Neural cell (in vitro differentiated cells): ENCODE results near the gene TRPM3. TPM values are rescaled to one million over a fixed set of nuclear protein-coding genes. Genes with fewer than 3 reads are reported as not detected.

ENCODE experiments used
- H2AFZ ChIP-seq: fragments of 200-600, 300-800 bp; sonication (generic), shearing (Covaris generic); 2 replicates; pipeline ENCODE4 v1.6.0; 2014; ENCODE audit warnings: low read depth, mild to moderate bottlenecking, antibody characterized with exemption, low read length, moderate library complexity
- H3F3A ChIP-seq: fragments of 200-600 bp; shearing (Covaris generic); 2 replicates; pipeline ENCODE4 v1.6.1; 2016; ENCODE audit warnings: mild to moderate bottlenecking, moderate library complexity, mixed read lengths, antibody characterized with exemption, low read length; ENCODE audit not compliant: insufficient read depth, poor library complexity, severe bottlenecking
- H3K27ac ChIP-seq: fragments of 200-600, 300-800 bp; sonication (generic), shearing (Covaris generic); 2 replicates; pipeline ENCODE4 v1.5.1; 2014; ENCODE audit warnings: mild to moderate bottlenecking, low read length, moderate library complexity
- H3K27me3 ChIP-seq: fragments of 300-800, 200-600 bp; sonication (generic), shearing (Covaris generic); 2 replicates; pipeline ENCODE4 v1.6.0; 2014; ENCODE audit warnings: mild to moderate bottlenecking, low read depth, low read length, moderate library complexity; ENCODE audit not compliant: insufficient read depth
- H3K36me3 ChIP-seq: fragments of 300-800, 200-600 bp; sonication (generic), shearing (Covaris generic); 2 replicates; pipeline ENCODE4 v1.5.1; 2014; ENCODE audit warnings: mild to moderate bottlenecking, antibody characterized with exemption, low read length, moderate library complexity; ENCODE audit not compliant: insufficient read depth
- H3K4me2 ChIP-seq: fragments of 300-800, 200-600 bp; sonication (generic), shearing (Covaris generic); 2 replicates; pipeline ENCODE4 v1.6.0; 2014; ENCODE audit warnings: mild to moderate bottlenecking, low read length
- H3K4me3 ChIP-seq: fragments of 300-800, 200-600 bp; sonication (generic), shearing (Covaris generic); 2 replicates; pipeline ENCODE4 v1.5.1; 2014; ENCODE audit warnings: mild to moderate bottlenecking, low read length, moderate library complexity
- H3K79me2 ChIP-seq: fragments of 200-600 bp; shearing (Covaris generic); replicated peaks from 2 replicates; pipeline ENCODE4 v1.6.0; 2014; ENCODE audit warnings: mild to moderate bottlenecking, low read length, moderate library complexity; ENCODE audit not compliant: insufficient read depth
- H3K9ac ChIP-seq: fragments of 300-800, 200-600 bp; sonication (generic), shearing (Covaris generic); 2 replicates; pipeline ENCODE4 v1.6.1; 2016; ENCODE audit warnings: mild to moderate bottlenecking, low read length, mixed read lengths
- H3K9me2 ChIP-seq: fragments of 200-600 bp; shearing (Covaris generic); 2 replicates; pipeline ENCODE4 v1.6.1; 2016; ENCODE audit warnings: mild to moderate bottlenecking, low read length, mixed read lengths; ENCODE audit not compliant: insufficient read depth
- H3K9me3 ChIP-seq: fragments of 200-600, 300-800 bp; sonication (generic), shearing (Covaris generic); 2 replicates; pipeline ENCODE4 v1.6.1; 2016; ENCODE audit warnings: mild to moderate bottlenecking, mixed run types, low read length, moderate library complexity, mixed read lengths
- H4K20me1 ChIP-seq: fragments of 200-600 bp; shearing (Covaris generic); 2 replicates; pipeline ENCODE4 v1.6.1; 2016; ENCODE audit warnings: mild to moderate bottlenecking, mixed run types; ENCODE audit not compliant: insufficient read depth
- CTCF ChIP-seq: fragments of 450-650 bp; IDR thresholded peaks from 2 replicates; pipeline ENCODE4 v1.5.1; 2014; ENCODE audit warnings: antibody characterized with exemption, mild to moderate bottlenecking, moderate library complexity; ENCODE audit not compliant: poor library complexity, severe bottlenecking
- EP300 ChIP-seq: fragments of 450-650 bp; conservative IDR thresholded peaks from 2 replicates; pipeline ENCODE4 v1.6.1; 2014; ENCODE audit warnings: antibody characterized with exemption, mild to moderate bottlenecking, moderate library complexity; ENCODE audit not compliant: poor library complexity, severe bottlenecking
- EZH2 ChIP-seq: fragments of 200-600, 300-800 bp; shearing (Covaris generic), sonication (generic); IDR thresholded peaks from 2 replicates; pipeline ENCODE4 v1.6.1; 2014; ENCODE audit warnings: antibody characterized with exemption, low read length, borderline replicate concordance, mild to moderate bottlenecking; ENCODE audit not compliant: insufficient read depth, poor library complexity, severe bottlenecking
- MXI1 ChIP-seq: fragments of 450-650 bp; conservative IDR thresholded peaks from 2 replicates; pipeline ENCODE4 v1.6.1; 2014; ENCODE audit warnings: antibody characterized with exemption, mild to moderate bottlenecking; ENCODE audit not compliant: poor library complexity, severe bottlenecking
- POLR2AphosphoS5 ChIP-seq: IDR thresholded peaks from 2 replicates; pipeline ENCODE4 v1.6.1; 2012
- RAD21 ChIP-seq: fragments of 450-650 bp; conservative IDR thresholded peaks from 2 replicates; pipeline ENCODE4 v1.6.1; 2014; ENCODE audit warnings: antibody characterized with exemption, mild to moderate bottlenecking, moderate library complexity
- SMC3 ChIP-seq: fragments of 450-650 bp; conservative IDR thresholded peaks from 2 replicates; pipeline ENCODE4 v1.6.1; 2014; ENCODE audit warnings: antibody characterized with exemption, mild to moderate bottlenecking, moderate library complexity; ENCODE audit not compliant: poor library complexity
- TAF1 ChIP-seq: IDR thresholded peaks from 2 replicates; pipeline ENCODE4 v1.6.1; 2012; ENCODE audit warnings: low read depth
- polyA plus RNA-seq: library from polyadenylated mRNA; depleted of rRNA; stranded (reverse); fragments of >200 nt; gene quantifications from 2 replicates; pipeline ENCODE4 v1.2.3, GENCODE V29; 2014
- TF ChIP-seq, protein P1 (sequence below): IDR thresholded peaks from 2 replicates; pipeline ENCODE4 v1.6.1; 2012; ENCODE audit warnings: borderline replicate concordance

TRPM3 gene
- polyA plus RNA-seq, 1 donor from 2014 or later: 1.3 TPM

DNA sequence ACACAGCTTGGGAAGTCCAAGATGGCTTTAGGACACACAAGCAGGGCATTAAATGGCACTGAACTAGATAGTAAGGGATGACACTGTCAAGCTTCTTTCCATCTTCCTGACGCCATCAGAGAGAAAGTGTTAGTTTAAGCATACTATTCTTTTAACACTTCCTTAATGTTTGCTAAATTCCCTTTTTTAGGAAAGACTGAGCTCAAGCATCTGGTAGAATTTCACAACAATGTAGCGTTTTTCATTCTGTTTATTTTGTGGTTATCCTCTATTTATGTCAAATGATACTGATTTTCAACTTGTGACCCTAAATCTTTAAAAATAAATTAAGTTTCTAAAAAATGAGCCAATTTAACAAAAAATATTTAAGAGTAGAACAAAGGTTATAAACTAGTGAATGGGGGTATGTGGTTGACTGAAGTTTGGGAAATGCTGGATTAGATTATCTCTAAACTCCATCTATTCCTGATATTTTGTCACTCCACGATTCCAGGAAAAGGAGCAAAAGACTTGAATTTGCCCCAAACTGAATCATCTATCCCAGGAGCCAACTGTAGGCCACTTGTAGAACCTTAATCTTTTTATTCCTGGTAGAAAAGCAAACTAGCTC, 559.5 kb downstream of the TRPM3 start:
- Histone ChIP-seq H2AFZ (no peak overlapping the region), H3K9ac (no peak overlapping the region), H3K4me3 (no peak overlapping the region), H3K9me2 (no peaks in the 10 kb centered on the region), H3K27me3 (no peaks in the 10 kb centered on the region), H4K20me1 (no peaks in the 10 kb centered on the region), H3K36me3 (no peaks in the 10 kb centered on the region), H3K27ac (no peak overlapping the region), H3K79me2 (no peaks in the 10 kb centered on the region), H3F3A (no peaks in the 10 kb centered on the region), H3K9me3 (no peaks in the 10 kb centered on the region), H3K4me2 (no peak overlapping the region)
- no peak for TF ChIP-seq POLR2AphosphoS5
- TF ChIP-seq SMC3: no peak
- no peak for TF ChIP-seq TAF1
- no peak for TF ChIP-seq MXI1
- TF ChIP-seq, protein P1, sequence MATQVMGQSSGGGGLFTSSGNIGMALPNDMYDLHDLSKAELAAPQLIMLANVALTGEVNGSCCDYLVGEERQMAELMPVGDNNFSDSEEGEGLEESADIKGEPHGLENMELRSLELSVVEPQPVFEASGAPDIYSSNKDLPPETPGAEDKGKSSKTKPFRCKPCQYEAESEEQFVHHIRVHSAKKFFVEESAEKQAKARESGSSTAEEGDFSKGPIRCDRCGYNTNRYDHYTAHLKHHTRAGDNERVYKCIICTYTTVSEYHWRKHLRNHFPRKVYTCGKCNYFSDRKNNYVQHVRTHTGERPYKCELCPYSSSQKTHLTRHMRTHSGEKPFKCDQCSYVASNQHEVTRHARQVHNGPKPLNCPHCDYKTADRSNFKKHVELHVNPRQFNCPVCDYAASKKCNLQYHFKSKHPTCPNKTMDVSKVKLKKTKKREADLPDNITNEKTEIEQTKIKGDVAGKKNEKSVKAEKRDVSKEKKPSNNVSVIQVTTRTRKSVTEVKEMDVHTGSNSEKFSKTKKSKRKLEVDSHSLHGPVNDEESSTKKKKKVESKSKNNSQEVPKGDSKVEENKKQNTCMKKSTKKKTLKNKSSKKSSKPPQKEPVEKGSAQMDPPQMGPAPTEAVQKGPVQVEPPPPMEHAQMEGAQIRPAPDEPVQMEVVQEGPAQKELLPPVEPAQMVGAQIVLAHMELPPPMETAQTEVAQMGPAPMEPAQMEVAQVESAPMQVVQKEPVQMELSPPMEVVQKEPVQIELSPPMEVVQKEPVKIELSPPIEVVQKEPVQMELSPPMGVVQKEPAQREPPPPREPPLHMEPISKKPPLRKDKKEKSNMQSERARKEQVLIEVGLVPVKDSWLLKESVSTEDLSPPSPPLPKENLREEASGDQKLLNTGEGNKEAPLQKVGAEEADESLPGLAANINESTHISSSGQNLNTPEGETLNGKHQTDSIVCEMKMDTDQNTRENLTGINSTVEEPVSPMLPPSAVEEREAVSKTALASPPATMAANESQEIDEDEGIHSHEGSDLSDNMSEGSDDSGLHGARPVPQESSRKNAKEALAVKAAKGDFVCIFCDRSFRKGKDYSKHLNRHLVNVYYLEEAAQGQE: no peak
- TF ChIP-seq EP300: no peak
- no peak for TF ChIP-seq CTCF
- no peak for TF ChIP-seq RAD21
- no peak for TF ChIP-seq EZH2

GRCh38 chr9:70561111-70561510, 560.3 kb downstream of the TRPM3 start:
- no peak overlapping the region for H3K27ac ChIP-seq
- no peak for TF ChIP-seq POLR2AphosphoS5
- no peak for TF ChIP-seq TAF1
- TF ChIP-seq CTCF: no peak
- TF ChIP-seq MXI1: no peak
- TF ChIP-seq SMC3: no peak
- H3K27me3 ChIP-seq: no peaks in the 10 kb centered on the region
- H3K9ac ChIP-seq: no peak overlapping the region
- H3K79me2 ChIP-seq: no peaks in the 10 kb centered on the region
- no peak overlapping the region for H2AFZ ChIP-seq
- no peaks in the 10 kb centered on the region for H4K20me1 ChIP-seq
- H3K4me2 ChIP-seq: no peak overlapping the region
- no peaks in the 10 kb centered on the region for H3K9me2 ChIP-seq
- H3K36me3 ChIP-seq: no peaks in the 10 kb centered on the region
- H3F3A ChIP-seq: no peaks in the 10 kb centered on the region
- H3K9me3 ChIP-seq: no peaks in the 10 kb centered on the region
- H3K4me3 ChIP-seq: no peak overlapping the region
